GM18526 (cell line): Measurements from ENCODE around the gene SV2B.

Experiments used
- POLR2A ChIP-seq: IDR thresholded peaks from 3 replicates; pipeline ENCODE4 v1.6.1; 2011; ENCODE audit not compliant: insufficient read length; ENCODE audit errors: extremely low read depth

SV2B gene

GRCh38 chr15:91253605-91254004 lies 153.5 kb downstream of the SV2B start:
- TF ChIP-seq POLR2A = no peak

DNA sequence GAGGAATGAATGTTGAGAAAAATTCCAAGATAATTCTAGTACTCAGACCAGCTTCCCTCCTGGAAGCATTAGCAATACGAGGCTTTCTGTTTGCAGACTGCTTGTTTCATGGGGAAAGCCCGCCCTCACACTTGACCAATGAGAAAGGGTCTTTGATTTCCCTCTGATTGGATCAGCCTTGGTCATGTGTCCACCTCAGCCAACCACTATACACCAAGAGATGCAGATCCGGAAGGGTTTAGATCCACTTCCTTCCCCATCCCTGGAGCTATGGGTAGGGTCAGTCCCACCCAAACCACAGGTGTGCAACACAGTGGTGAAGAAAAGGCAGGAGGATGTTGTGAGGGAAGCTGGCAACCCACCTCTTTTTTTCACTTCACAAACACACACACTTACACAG lies 154.7 kb downstream of the SV2B start:
- TF ChIP-seq POLR2A = no peak

DNA sequence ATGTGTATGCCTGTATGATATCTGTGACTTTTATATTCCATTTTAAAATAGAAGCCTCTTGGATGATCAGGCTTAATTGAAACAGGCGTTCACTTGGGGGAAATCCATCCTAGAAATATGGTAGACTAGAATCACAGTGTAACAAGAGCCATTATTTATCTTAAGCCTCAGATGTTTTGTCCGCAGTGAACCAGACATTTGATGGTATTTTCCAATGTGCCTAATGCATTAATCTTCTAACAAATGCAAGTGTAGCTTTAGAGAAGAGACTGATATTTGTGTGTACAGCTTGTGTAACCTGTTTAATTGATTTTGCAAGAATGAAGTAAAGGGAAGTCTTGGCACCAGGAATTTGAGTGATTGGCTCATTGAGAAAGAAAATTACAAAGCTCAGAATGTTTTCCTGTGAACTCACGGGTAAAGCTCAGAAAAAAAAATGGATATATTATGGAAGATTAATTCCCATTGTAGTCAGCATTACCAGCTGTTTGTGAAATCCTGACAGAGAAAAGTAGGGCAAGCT lies 155.7 kb downstream of the SV2B start:
- no peak for TF ChIP-seq POLR2A

DNA sequence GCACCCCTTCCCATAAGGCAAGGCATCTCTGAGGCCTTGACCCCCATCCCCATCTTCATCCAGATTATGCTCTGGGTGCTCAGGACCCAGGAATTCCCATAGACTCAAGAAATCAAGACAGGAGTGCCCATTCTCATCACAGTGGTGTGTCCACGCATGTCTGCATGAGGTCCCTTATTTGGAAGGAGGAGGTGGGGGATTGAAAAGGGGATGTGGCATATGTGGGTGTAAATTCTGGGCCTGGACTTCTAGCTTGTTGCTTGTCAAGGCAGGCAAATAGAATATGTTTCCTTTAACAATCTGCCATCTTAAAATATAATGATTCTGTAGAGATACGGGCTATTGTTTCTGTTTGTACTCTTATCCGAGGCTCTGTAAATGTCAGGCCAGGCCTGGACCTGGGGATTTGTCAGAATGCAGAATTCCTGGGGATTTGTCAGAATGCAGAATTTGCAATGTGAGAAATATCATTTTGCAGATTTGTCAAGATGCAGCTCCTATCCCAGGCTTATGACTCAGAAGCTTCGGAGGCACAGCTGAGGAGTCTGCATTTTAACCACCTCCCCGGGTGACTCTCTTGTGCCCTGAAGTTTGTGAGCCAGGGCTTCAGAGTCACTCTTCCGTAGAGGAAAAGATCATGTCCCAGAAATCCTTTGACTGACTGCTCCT lies 157.8 kb downstream of the SV2B start:
- no peak for TF ChIP-seq POLR2A

GRCh38 chr15:91258415-91258759 lies 158.3 kb downstream of the SV2B start:
- TF ChIP-seq POLR2A = no peak

- TF ChIP-seq POLR2A = no peak
Measured at GRCh38 chr15:91259077-91259476, 159.0 kb downstream of the SV2B start.

DNA sequence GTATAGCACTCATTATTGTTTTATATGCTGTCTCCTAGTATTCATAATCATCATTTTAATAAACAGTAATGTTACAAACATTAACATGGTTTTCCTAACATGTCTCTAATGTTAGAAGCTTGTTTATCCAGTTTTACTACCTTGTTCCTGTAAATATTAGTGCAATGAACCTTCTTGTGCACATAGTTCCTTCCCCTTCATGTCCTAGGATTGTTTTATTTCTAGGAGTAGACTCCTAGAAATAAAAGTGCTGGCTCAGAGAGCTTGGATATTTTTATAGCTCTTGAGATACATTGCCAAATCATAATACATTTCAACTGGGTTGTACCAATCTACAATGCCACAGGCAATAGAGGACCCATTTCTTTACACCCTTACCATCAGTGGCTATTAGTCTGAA lies 161.3 kb downstream of the SV2B start:
- TF ChIP-seq POLR2A = no peak

DNA sequence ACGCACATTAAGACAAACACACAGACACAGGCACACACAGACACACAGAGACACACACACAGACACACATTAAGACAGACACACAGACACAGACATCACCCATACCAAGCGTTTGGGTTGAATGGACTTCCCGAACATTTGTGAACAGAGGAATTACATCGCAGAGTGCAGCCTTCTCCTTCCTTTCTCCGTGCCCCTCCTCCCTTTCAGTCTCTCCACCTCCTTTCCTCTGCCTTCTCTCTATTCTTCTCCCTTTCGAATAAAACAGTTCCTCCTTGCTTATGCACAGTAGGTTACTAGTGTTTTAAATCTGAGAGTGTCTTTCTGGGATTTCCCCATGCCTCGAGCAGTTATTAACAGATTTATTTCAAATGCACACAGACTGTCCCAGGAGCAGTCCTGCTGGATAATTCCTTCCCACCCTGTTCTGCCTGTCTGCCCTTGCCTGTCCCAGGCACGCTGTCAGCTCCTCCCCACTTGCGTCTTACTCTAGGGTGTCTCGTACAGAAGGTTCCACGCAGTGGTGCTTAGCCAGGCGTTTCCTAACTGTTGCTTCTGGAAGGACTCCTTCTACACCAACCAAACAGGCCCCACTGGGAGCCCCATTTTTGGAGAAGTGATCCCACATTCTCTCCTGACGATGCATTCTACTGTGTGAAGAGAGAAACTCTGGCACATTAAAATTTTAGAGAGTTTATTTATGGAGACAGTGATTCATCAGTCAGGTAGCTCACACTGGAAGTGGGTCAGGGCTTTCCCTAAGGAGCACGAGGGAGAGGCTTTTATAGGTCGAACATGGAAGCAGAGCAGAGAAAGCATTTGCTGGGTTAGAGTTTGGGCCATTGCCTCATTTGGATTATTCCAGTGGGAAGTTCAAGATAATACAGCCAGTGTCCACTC lies 163.8 kb downstream of the SV2B start:
- no peak for TF ChIP-seq POLR2A

GRCh38 chr15:91264651-91265351 lies 164.7 kb downstream of the SV2B start:
- TF ChIP-seq POLR2A = no peak

- no peak for TF ChIP-seq POLR2A
Measured at GRCh38 chr15:91265416-91265940, 165.4 kb downstream of the SV2B start.

DNA sequence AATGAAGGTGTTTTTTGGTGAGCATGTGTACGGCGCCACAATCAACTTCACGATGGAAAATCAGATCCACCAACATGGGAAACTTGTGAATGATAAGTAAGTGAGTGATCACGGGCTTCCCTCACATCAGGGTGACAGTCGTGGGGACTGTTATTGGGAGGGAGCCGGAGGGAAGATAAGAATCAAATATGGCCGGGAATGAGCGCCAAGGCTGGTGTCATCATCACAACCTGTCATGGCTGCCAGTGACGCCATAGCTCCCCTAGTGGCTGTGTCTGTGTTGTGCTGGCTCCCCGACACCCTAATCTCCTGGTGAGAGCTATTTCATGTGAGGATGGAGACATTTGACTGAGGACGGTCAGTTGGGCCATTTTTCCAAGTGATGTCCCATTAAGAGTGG lies 168.5 kb downstream of the SV2B start:
- TF ChIP-seq POLR2A = no peak

- no peak for TF ChIP-seq POLR2A
Measured at GRCh38 chr15:91270747-91271146, 170.7 kb downstream of the SV2B start.

DNA sequence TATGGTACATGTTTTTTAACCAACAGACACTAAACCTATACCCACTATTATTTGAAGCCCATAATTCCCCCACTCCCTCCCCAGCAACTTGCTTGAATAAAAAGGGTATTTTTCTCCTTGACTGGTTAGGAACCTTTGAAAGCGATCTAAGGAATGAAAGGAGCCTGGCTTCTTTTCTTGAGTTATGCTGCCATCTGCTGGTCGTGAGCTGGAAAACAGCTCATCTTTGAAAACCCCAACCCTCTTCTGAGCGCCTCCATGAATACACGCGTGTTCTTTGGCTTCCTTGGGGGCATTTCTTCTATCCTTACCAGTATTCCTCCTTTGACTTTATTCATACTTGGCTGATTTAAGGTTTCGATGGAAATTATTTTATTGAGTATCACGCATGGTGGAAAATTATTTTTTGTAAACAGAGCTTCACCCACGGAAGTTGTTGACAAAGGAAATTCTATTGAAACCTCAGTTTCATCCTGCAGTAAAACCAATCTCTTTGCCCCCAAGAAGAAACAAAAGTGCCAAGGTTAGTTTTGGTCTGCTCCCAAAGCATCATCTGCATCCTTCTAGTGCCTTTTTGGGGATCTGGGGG lies 171.6 kb downstream of the SV2B start:
- no peak for TF ChIP-seq POLR2A

- no peak for TF ChIP-seq POLR2A
Measured at GRCh38 chr15:91275844-91276243, 175.8 kb downstream of the SV2B start.

- no peak for TF ChIP-seq POLR2A
Measured at GRCh38 chr15:91278951-91279350, 178.9 kb downstream of the SV2B start.
